Measurements from ENCODE around the gene PRR29. TPM values are rescaled to one million over a fixed set of nuclear protein-coding genes. Genes with fewer than 3 reads are reported as not detected.
A peak's percentile ranks its signal among the peaks of the same experiment; 100 is the strongest.

The PRR29 gene
- not detected in 2 replicates for total RNA-seq
- total RNA-seq (2013): not detected
- 0.03 and 0.07 TPM in 2 replicates for polyA plus RNA-seq
- polyA minus RNA-seq: not detected in 2 replicates

DNA sequence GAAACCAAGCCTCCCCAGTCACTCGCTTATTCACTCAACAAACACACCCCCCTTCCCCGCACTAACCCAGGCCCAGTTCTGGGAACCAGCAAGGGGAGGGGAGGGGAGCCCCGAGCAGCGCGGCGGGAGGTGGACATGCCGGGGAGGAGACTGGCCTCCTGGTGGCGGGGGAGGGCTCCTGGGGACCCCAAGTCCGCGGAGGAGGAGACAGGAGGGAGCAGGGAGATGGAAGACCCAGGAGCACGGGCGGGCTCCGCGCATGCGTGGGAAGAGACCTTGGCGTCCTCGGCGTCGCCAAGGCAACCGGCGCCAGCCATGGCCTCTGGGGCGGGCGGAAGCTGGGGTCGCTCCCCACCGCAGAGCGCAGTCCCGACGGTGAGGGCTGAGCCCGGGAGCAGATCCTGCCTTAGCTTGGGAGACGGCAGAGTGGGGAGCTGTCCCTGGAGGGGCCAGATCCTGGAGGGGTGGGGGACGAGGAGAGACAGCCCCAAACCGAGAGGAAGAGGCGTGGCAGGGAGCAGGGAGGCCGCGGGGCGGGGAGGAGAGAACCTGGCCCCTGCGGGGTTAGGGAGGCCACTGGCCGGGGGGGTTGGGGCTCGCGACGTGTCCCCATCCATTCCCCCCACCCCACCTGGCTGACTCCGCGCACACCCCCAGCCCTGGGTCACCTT, at the start of gene PRR29:
TSS of gene PRR29 (plus strand) at position 302 of the 671 bp plus-strand sequence. CDS start at position 316, 14 bp downstream.
- peak within 1 kb of the TSS; percentile 91 for H3K4me3 Mint-ChIP-seq
- H3K9ac ChIP-seq (ENCODE audit: low read length): peak within 1 kb of the TSS; percentile 72
- H3K79me2 ChIP-seq (ENCODE audit: control insufficient read depth, insufficient read depth, low read length): no peaks in the 10 kb centered on the region
- H3K4me1 Mint-ChIP-seq: peaks cover 33% of the 10 kb centered on the region
- peaks cover 27 to 32% of the 10 kb centered on the region in 2 donors for H3K4me1 ChIP-seq (ENCODE audit: control insufficient read depth in 2 of 2, insufficient read depth in 2 of 2, low read length in 2 of 2)
- TF ChIP-seq EZH2 (IDR thresholded peaks at IDR 0.05; ENCODE audit: borderline replicate concordance, insufficient read depth, low read depth, low read length, poor library complexity, severe bottlenecking): no peak
- H3K9me3 Mint-ChIP-seq (ENCODE audit: insufficient read depth): no peaks in the 10 kb centered on the region
- H3K27ac ChIP-seq (ENCODE audit: low read length in 2 of 2): no peak within 1 kb of the TSS
- H2AFZ ChIP-seq (ENCODE audit: insufficient read depth, low read depth, low read length, poor library complexity, severe bottlenecking): peak within 1 kb of the TSS; percentile 81
- ATAC-seq (ENCODE audit: low read depth) (peak; percentile 72), DNase-seq (peak; percentile 80)
- H3K27ac Mint-ChIP-seq: peak within 1 kb of the TSS; percentile 63
- peaks cover 23% of the 10 kb centered on the region for H4K20me1 ChIP-seq (ENCODE audit: control insufficient read depth, insufficient read depth, low read length, poor library complexity, severe bottlenecking)
- ChIA-PET CTCF (interaction anchor here (0.7 to 7.5 kb wide), 4 partner anchors 18 to 86 kb away, joined by 3 to 89 read pairs (median 3); no protein-coding TSS in a partner anchor), POLR2A (interaction anchor here (1.4 kb wide), 1 partner anchor 67 kb away, joined by 3 read pairs; no protein-coding TSS in a partner anchor)
- WGBS (ENCODE audit: insufficient coverage): 2% methylated on average over 38 of the region's 43 CpGs
- peak within 1 kb of the TSS; percentile 97 for H3K4me2 ChIP-seq (replicated peaks; ENCODE audit: low read depth, low read length, poor library complexity, severe bottlenecking)
- H3K36me3 ChIP-seq (replicated peaks in 1 of 2; ENCODE audit: control extremely low read depth in 1 of 2, control insufficient read depth in 1 of 2, extremely low read depth in 1 of 2, insufficient read depth in 2 of 2, low read length in 1 of 2): peaks cover 0 to 10% of the 10 kb centered on the region in 2 experiments
- intact Hi-C loops (cut with micrococcal nuclease): loop anchor here (1.0 kb wide), 2 partner anchors 18 to 22 kb away; partner anchors contain the start of gene ICAM2
- H3K9me3 ChIP-seq (ENCODE audit: control extremely low read depth in 1 of 3, control insufficient read depth in 2 of 3, insufficient read depth in 1 of 3, low read length in 2 of 3): no peaks in the 10 kb centered on the region
- H3K4me3 ChIP-seq (ENCODE audit: control extremely low read depth in 1 of 5, extremely low read depth in 1 of 5, insufficient read depth in 1 of 5, low read depth in 2 of 5, low read length in 4 of 5): peak within 1 kb of the TSS; percentile 28 to 68 (median 63)
- H3K27me3 ChIP-seq (replicated peaks in 1 of 4; ENCODE audit: control extremely low read depth in 1 of 4, control insufficient read depth in 3 of 4, insufficient read depth in 4 of 4, low read length in 3 of 4): peaks cover 0 to 20% (median 5%) of the 10 kb centered on the region in 4 experiments
- H3K27me3 Mint-ChIP-seq: peaks cover 10% of the 10 kb centered on the region

DNA sequence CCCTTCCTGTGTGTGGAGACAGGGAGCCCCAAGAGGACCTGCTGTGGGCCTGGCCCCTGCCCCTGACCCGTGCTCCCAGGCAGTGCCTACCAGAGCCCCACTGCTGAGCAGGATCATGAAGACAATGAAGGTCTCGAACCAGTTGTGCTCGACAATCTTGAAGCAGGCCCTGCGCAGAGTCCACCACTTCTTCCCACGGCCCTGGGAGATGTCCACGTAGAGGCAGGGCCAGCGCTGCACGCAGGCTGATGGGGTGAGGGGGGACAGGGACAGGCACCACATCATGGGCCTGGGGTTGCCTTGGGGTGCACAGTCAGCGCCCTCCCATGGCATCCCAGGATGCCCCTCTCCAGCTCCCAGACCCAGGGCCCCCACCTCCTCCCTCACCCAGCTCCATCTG, 49.6 kb upstream of the PRR29 start:
- Histone ChIP-seq H3K4me3 (ENCODE audit: control extremely low read depth in 1 of 5, extremely low read depth in 1 of 5, insufficient read depth in 1 of 5, low read depth in 2 of 5, low read length in 4 of 5) (no peak overlapping the region), H2AFZ (ENCODE audit: insufficient read depth, low read depth, low read length, poor library complexity, severe bottlenecking) (no peak overlapping the region), H3K79me2 (ENCODE audit: control insufficient read depth, insufficient read depth, low read length) (peaks cover 26% of the 10 kb centered on the region), H3K4me2 (replicated peaks; ENCODE audit: low read depth, low read length, poor library complexity, severe bottlenecking) (no peak overlapping the region), H3K36me3 (replicated peaks in 1 of 2; ENCODE audit: control extremely low read depth in 1 of 2, control insufficient read depth in 1 of 2, extremely low read depth in 1 of 2, insufficient read depth in 2 of 2, low read length in 1 of 2) (no peaks in the 10 kb centered on the region), H3K9me3 (ENCODE audit: control extremely low read depth in 1 of 3, control insufficient read depth in 2 of 3, insufficient read depth in 1 of 3, low read length in 2 of 3) (no peaks in the 10 kb centered on the region), H3K27ac (ENCODE audit: low read length in 2 of 2) (no peak overlapping the region), H3K4me1 (ENCODE audit: control insufficient read depth in 2 of 2, insufficient read depth in 2 of 2, low read length in 2 of 2) (peaks cover 47 to 88% of the 10 kb centered on the region in 2 donors), H3K27me3 (replicated peaks in 1 of 4; ENCODE audit: control extremely low read depth in 1 of 4, control insufficient read depth in 3 of 4, insufficient read depth in 4 of 4, low read length in 3 of 4) (no peaks in the 10 kb centered on the region), H4K20me1 (ENCODE audit: control insufficient read depth, insufficient read depth, low read length, poor library complexity, severe bottlenecking) (no peaks in the 10 kb centered on the region), H3K9ac (ENCODE audit: low read length) (no peak overlapping the region)
- ChIA-PET CTCF (interaction anchor here (0.7 to 14.6 kb wide), 8 partner anchors 19 to 184 kb away, joined by 3 to 504 read pairs (median 37); partner anchors contain the start of genes CD79B, CSHL1, GH1 and ICAM2), POLR2A (interaction anchor here (0.8 to 3.0 kb wide), 3 partner anchors 17 to 30 kb away, joined by 5 to 21 read pairs (median 5); partner anchors contain the start of gene GH1)
- no peak for TF ChIP-seq EZH2 (IDR thresholded peaks at IDR 0.05; ENCODE audit: borderline replicate concordance, insufficient read depth, low read depth, low read length, poor library complexity, severe bottlenecking)
- TF ChIP-seq, protein P1, sequence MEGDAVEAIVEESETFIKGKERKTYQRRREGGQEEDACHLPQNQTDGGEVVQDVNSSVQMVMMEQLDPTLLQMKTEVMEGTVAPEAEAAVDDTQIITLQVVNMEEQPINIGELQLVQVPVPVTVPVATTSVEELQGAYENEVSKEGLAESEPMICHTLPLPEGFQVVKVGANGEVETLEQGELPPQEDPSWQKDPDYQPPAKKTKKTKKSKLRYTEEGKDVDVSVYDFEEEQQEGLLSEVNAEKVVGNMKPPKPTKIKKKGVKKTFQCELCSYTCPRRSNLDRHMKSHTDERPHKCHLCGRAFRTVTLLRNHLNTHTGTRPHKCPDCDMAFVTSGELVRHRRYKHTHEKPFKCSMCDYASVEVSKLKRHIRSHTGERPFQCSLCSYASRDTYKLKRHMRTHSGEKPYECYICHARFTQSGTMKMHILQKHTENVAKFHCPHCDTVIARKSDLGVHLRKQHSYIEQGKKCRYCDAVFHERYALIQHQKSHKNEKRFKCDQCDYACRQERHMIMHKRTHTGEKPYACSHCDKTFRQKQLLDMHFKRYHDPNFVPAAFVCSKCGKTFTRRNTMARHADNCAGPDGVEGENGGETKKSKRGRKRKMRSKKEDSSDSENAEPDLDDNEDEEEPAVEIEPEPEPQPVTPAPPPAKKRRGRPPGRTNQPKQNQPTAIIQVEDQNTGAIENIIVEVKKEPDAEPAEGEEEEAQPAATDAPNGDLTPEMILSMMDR (IDR thresholded peaks at IDR 0.05): no peak
- WGBS (ENCODE audit: insufficient coverage): 90% methylated on average over 9 of the region's 9 CpGs
- intact Hi-C loops (cut with micrococcal nuclease): no loop called here
- Mint-ChIP-seq H3K4me3 (no peak overlapping the region), H3K27me3 (no peaks in the 10 kb centered on the region), H3K4me1 (peaks cover 44% of the 10 kb centered on the region), H3K9me3 (ENCODE audit: insufficient read depth) (no peaks in the 10 kb centered on the region), H3K27ac (peak overlapping the region; percentile 37)
- no peak for DNase-seq
- ATAC-seq (ENCODE audit: low read depth): no peak
